HUDEP-2 (cell line): ENCODE data around the gene TUBB2B.

Experiments used
- DNase-seq, 76 experiments: peaks; one replicate each; lab custom pipeline; 2025; ENCODE audit not compliant: unreplicated experiment in 76 of 76; lab: John Stamatoyannopoulos, UW

TUBB2B gene

GRCh38 chr6:3235486-3235885, 8.0 kb upstream of the TUBB2B start:
- no peak for DNase-seq

- DNase-seq, result no peak
Measured at GRCh38 chr6:3233904-3234303, 6.5 kb upstream of the TUBB2B start.

GRCh38 chr6:3233321-3233720, 5.9 kb upstream of the TUBB2B start:
- DNase-seq, result no peak

GRCh38 chr6:3232017-3232945, 4.8 kb upstream of the TUBB2B start:
- DNase-seq, result no peak

- no peak for DNase-seq
Measured at GRCh38 chr6:3231247-3232016, 4.0 kb upstream of the TUBB2B start.

GRCh38 chr6:3230900-3231246, 3.4 kb upstream of the TUBB2B start:
- no peak for DNase-seq

GRCh38 chr6:3230256-3230882, 2.9 kb upstream of the TUBB2B start:
- DNase-seq, result no peak

- DNase-seq, result no peak
Measured at GRCh38 chr6:3229566-3230178, 2.2 kb upstream of the TUBB2B start.

- DNase-seq, result no peak
Measured at GRCh38 chr6:3228771-3229565, 1.5 kb upstream of the TUBB2B start.

- DNase-seq, result peak in 1 of 76 experiments; percentile 16
Measured at GRCh38 chr6:3228046-3228671, 706 bp upstream of the TUBB2B start.

- peak in 14 of 76 experiments; percentile 21 to 46 (median 29) for DNase-seq
Measured at GRCh38 chr6:3226481-3227362, 731 bp downstream of the TUBB2B start.

- DNase-seq, result no peak
Measured at GRCh38 chr6:3226042-3226441, 1.4 kb downstream of the TUBB2B start.

GRCh38 chr6:3222506-3223038, 4.9 kb downstream of the TUBB2B start:
- DNase-seq, result no peak

- DNase-seq, result no peak
Measured at GRCh38 chr6:3221578-3221977, 5.9 kb downstream of the TUBB2B start.

- no peak for DNase-seq
Measured at GRCh38 chr6:3220366-3220765, 7.1 kb downstream of the TUBB2B start.

GRCh38 chr6:3218266-3218665, 9.2 kb downstream of the TUBB2B start:
- no peak for DNase-seq

GRCh38 chr6:3217286-3217685, 10.2 kb downstream of the TUBB2B start:
- DNase-seq, result no peak

GRCh38 chr6:3214898-3215297, 12.6 kb downstream of the TUBB2B start:
- DNase-seq, result no peak

GRCh38 chr6:3213334-3213695, 14.1 kb downstream of the TUBB2B start:
- no peak for DNase-seq
